ENCODE results near the gene SEZ6L.
A peak's percentile ranks its signal among the peaks of the same experiment; 100 is the strongest.
"Not testable (repeated sequence)": the region's sequence is repeated elsewhere in the genome, so short reads cannot be mapped to it uniquely, and the experiment has no call there.

Gene SEZ6L

GRCh38 chr22:26383968-26384556 is 214.8 kb downstream of the SEZ6L start:
- no peak for DNase-seq (ENCODE audit: low spot score)

- no peak for DNase-seq (ENCODE audit: low spot score)
Measured at GRCh38 chr22:26385164-26385563, 215.9 kb downstream of the SEZ6L start.

- no peak for DNase-seq (ENCODE audit: low spot score)
Measured at GRCh38 chr22:26389125-26389524, 219.9 kb downstream of the SEZ6L start.

GRCh38 chr22:26391091-26391490 is 221.8 kb downstream of the SEZ6L start:
- no peak for DNase-seq (ENCODE audit: low spot score)

- DNase-seq (ENCODE audit: low spot score) = no peak
Measured at GRCh38 chr22:26391623-26392022, 222.4 kb downstream of the SEZ6L start.

- no peak for DNase-seq (ENCODE audit: low spot score)
Measured at GRCh38 chr22:26393929-26394328, 224.7 kb downstream of the SEZ6L start.

GRCh38 chr22:26394777-26395176 is 225.5 kb downstream of the SEZ6L start:
- no peak for DNase-seq (ENCODE audit: low spot score)

GRCh38 chr22:26395926-26396325 is 226.7 kb downstream of the SEZ6L start:
- DNase-seq (ENCODE audit: low spot score) = no peak

GRCh38 chr22:26398741-26399153 is 229.5 kb downstream of the SEZ6L start:
- DNase-seq (ENCODE audit: low spot score) = peak; percentile 56

GRCh38 chr22:26399289-26399688 is 230.0 kb downstream of the SEZ6L start:
- no peak for DNase-seq (ENCODE audit: low spot score)

- no peak for DNase-seq (ENCODE audit: low spot score)
Measured at GRCh38 chr22:26401726-26402125, 232.5 kb downstream of the SEZ6L start.

GRCh38 chr22:26404851-26405421 is 235.7 kb downstream of the SEZ6L start:
- no peak for DNase-seq (ENCODE audit: low spot score)

- no peak for DNase-seq (ENCODE audit: low spot score)
Measured at GRCh38 chr22:26406118-26406517, 236.9 kb downstream of the SEZ6L start.

- DNase-seq (ENCODE audit: low spot score) = not testable (repeated sequence)
Measured at GRCh38 chr22:26408562-26409220, 239.4 kb downstream of the SEZ6L start.

GRCh38 chr22:26409719-26410335 is 240.6 kb downstream of the SEZ6L start:
- no peak for DNase-seq (ENCODE audit: low spot score)

GRCh38 chr22:26410386-26410785 is 241.1 kb downstream of the SEZ6L start:
- DNase-seq (ENCODE audit: low spot score) = no peak

GRCh38 chr22:26414347-26414746 is 245.1 kb downstream of the SEZ6L start:
- DNase-seq (ENCODE audit: low spot score) = no peak

GRCh38 chr22:26416256-26416655 is 247.0 kb downstream of the SEZ6L start:
- DNase-seq (ENCODE audit: low spot score) = no peak

GRCh38 chr22:26416670-26417276 is 247.5 kb downstream of the SEZ6L start:
- no peak for DNase-seq (ENCODE audit: low spot score)

- no peak for DNase-seq (ENCODE audit: low spot score)
Measured at GRCh38 chr22:26417406-26417805, 248.1 kb downstream of the SEZ6L start.

- no peak for DNase-seq (ENCODE audit: low spot score)
Measured at GRCh38 chr22:26418620-26419019, 249.4 kb downstream of the SEZ6L start.

- no peak for DNase-seq (ENCODE audit: low spot score)
Measured at GRCh38 chr22:26426924-26427323, 257.7 kb downstream of the SEZ6L start.

Measured in CD4-positive, alpha-beta T cell treated with Interleukin-15 for 4 hours (primary cell).